Endothelial cell of umbilical vein (primary cell): Measurements from ENCODE around the gene FHIP2A. TPM values are rescaled to one million over a fixed set of nuclear protein-coding genes. Genes with fewer than 3 reads are reported as not detected.
A peak's percentile ranks its signal among the peaks of the same experiment; 100 is the strongest.

Source experiments
- BruUV-seq: library from RNA; stranded (reverse); fragments of 400-500 nt; replicated peaks from 2 replicates; lab custom pipeline; 2021; lab: Mats Ljungman, UMichigan
- CTCF ChIA-PET: fragments of 300-600, 350-600 bp; sonication (Branson Sonifier 250); formaldehyde crosslinking; loops from one replicate; lab custom pipeline; 2021; ENCODE audit warnings: antibody characterized with exemption, inconsistent platforms; lab: Charles Lee
- POLR2A ChIA-PET: fragments of 300-600, 350-600 bp; sonication (Branson Sonifier 250); formaldehyde crosslinking; loops from one replicate; lab custom pipeline; 2021; ENCODE audit warnings: antibody characterized with exemption, inconsistent platforms; lab: Charles Lee
- DNase-seq: peaks from one replicate; pipeline ENCODE4 v3.0.0-alpha.2; 2011; ENCODE audit warnings: low read depth, low spot score
- FAIRE-seq: peaks from 2 replicates; lab custom pipeline; 2011; peaks lifted over from hg19 to GRCh38; lab: Jason Lieb, UNC
- H2AFZ ChIP-seq: 2 replicates; pipeline ENCODE4 v1.6.0; 2012; ENCODE audit warnings: low read depth, low read length, control low read depth, inconsistent platforms
- H3K27ac ChIP-seq: 2 replicates; pipeline ENCODE4 v1.5.1; 2011; ENCODE audit warnings: low read depth, mild to moderate bottlenecking, control low read depth, low read length, moderate library complexity; ENCODE audit not compliant: insufficient read depth
- H3K27me3 ChIP-seq, 2 experiments: 2 replicates each; pipeline versions ENCODE4 v1.6.0 to v1.6.1; 2011; ENCODE audit warnings: low read length in 2 of 2, mixed read lengths in 1 of 2; ENCODE audit not compliant: control insufficient read depth in 2 of 2, insufficient read depth in 2 of 2
- H3K36me3 ChIP-seq, 2 experiments: 2 replicates in 1 of 2; 3 replicates in 1 of 2; pipeline ENCODE4 v1.5.1; 2011; ENCODE audit warnings: low read length in 2 of 2, mild to moderate bottlenecking in 1 of 2, moderate library complexity in 1 of 2; ENCODE audit not compliant: control insufficient read depth in 2 of 2, insufficient read depth in 2 of 2; ENCODE audit errors: extremely low read depth in 1 of 2
- H3K4me1 ChIP-seq: 3 replicates; pipeline ENCODE4 v1.5.1; 2011; ENCODE audit warnings: mild to moderate bottlenecking, low read length; ENCODE audit not compliant: control insufficient read depth, insufficient read depth; ENCODE audit errors: extremely low read depth
- H3K4me2 ChIP-seq: 2 replicates; pipeline ENCODE4 v1.6.1; 2011; ENCODE audit warnings: low read length, control low read depth, mixed read lengths; ENCODE audit not compliant: insufficient read depth
- H3K4me3 ChIP-seq, 3 experiments: fragments of 200-600 bp in 1 of 3; sonication (generic), shearing (Covaris generic) in 1 of 3; replicated peaks in 1 of 3; 2 replicates each; pipeline ENCODE4 v1.5.1; 2011 to 2016; ENCODE audit warnings: control low read depth in 3 of 3, low read length in 3 of 3, mild to moderate bottlenecking in 2 of 3, inconsistent platforms in 1 of 3, low read depth in 1 of 3, moderate library complexity in 1 of 3; ENCODE audit not compliant: insufficient read depth in 1 of 3
- H3K79me2 ChIP-seq: 2 replicates; pipeline ENCODE4 v1.6.0; 2012; ENCODE audit warnings: low read length, inconsistent platforms; ENCODE audit not compliant: control insufficient read depth, insufficient read depth
- H3K9ac ChIP-seq: replicated peaks from 2 replicates; pipeline ENCODE3; 2011; ENCODE audit warnings: low read length, control low read depth; ENCODE audit not compliant: insufficient read depth; ENCODE audit errors: extremely low read depth
- H3K9me1 ChIP-seq: replicated peaks from 3 replicates; pipeline ENCODE4 v1.6.0; 2011; ENCODE audit warnings: mild to moderate bottlenecking, low read length; ENCODE audit not compliant: control insufficient read depth, insufficient read depth; ENCODE audit errors: extremely low read depth
- H3K9me3 ChIP-seq: replicated peaks from 2 replicates; pipeline ENCODE4 v1.5.1; 2012; ENCODE audit warnings: low read length, inconsistent platforms; ENCODE audit not compliant: control insufficient read depth, insufficient read depth
- H4K20me1 ChIP-seq: replicated peaks from 2 replicates; pipeline ENCODE3; 2011; ENCODE audit warnings: mild to moderate bottlenecking, low read length; ENCODE audit not compliant: control insufficient read depth, insufficient read depth; ENCODE audit errors: extremely low read depth
- CTCF ChIP-seq, 2 donors: IDR thresholded peaks; 1 replicate in 1 of 2; 2 replicates in 1 of 2; pipeline ENCODE4 v1.5.1; 2011; ENCODE audit warnings: low read length in 2 of 2, mild to moderate bottlenecking in 2 of 2, moderate library complexity in 2 of 2, control low read depth in 1 of 2, inconsistent platforms in 1 of 2, low read depth in 1 of 2; ENCODE audit not compliant: insufficient read depth in 1 of 2; ENCODE audit errors: extremely low read depth in 1 of 2
- EZH2 ChIP-seq: IDR thresholded peaks from 2 replicates; pipeline ENCODE4 v1.6.1; 2012; ENCODE audit warnings: borderline replicate concordance, low read depth, mild to moderate bottlenecking, moderate library complexity, low read length, inconsistent platforms; ENCODE audit not compliant: severe bottlenecking
- FOS ChIP-seq: IDR thresholded peaks from 2 replicates; pipeline ENCODE4 v1.6.1; 2011; ENCODE audit warnings: mild to moderate bottlenecking, low read length, moderate library complexity, borderline replicate concordance; ENCODE audit not compliant: insufficient read depth
- POLR2A ChIP-seq: IDR thresholded peaks from 2 replicates; pipeline ENCODE4 v1.6.1; 2012; ENCODE audit warnings: low read depth, mild to moderate bottlenecking, control low read depth, low read length
- POLR2AphosphoS5 ChIP-seq: IDR thresholded peaks from 2 replicates; pipeline ENCODE4 v1.6.1; 2012; ENCODE audit warnings: low read depth, mild to moderate bottlenecking, control low read depth, low read length, moderate library complexity; ENCODE audit not compliant: insufficient read depth
- dilution Hi-C: fragments of 300-500 bp; cut with MboI; formaldehyde crosslinking; loops from one replicate; pipeline ENCODE4 v1.15.0; 2019; ENCODE audit warnings: low sequenced_read_pairs; ENCODE audit not compliant: extremely low pct_ligation_motif_present
- intact Hi-C: fragments of 100-400 bp; cut with micrococcal nuclease; formaldehyde crosslinking; loops from one replicate; pipeline ENCODE4 v1.10.0; 2022
- polyA plus RNA-seq, 4 experiments: library from polyadenylated mRNA; depleted of rRNA in 3 of 4; stranded (reverse) in 3 of 4; unstranded in 1 of 4; fragments of >200 nt; gene quantifications; 2 replicates each; pipeline versions ENCODE4 v1.2.1 to v1.2.3, GENCODE V29; 2011 to 2012; ENCODE audit warnings: missing spikeins in 1 of 4
- total RNA-seq: library from RNA; stranded (reverse); gene quantifications from 2 replicates; pipeline ENCODE4 v1.2.3, GENCODE V29; 2021

Gene FHIP2A
- total and polyA plus RNA-seq, 2 donors (not counting 3 experiments of a cell fraction or from before 2014, with no cell fraction given) = 13.3 to 39.6 TPM

DNA sequence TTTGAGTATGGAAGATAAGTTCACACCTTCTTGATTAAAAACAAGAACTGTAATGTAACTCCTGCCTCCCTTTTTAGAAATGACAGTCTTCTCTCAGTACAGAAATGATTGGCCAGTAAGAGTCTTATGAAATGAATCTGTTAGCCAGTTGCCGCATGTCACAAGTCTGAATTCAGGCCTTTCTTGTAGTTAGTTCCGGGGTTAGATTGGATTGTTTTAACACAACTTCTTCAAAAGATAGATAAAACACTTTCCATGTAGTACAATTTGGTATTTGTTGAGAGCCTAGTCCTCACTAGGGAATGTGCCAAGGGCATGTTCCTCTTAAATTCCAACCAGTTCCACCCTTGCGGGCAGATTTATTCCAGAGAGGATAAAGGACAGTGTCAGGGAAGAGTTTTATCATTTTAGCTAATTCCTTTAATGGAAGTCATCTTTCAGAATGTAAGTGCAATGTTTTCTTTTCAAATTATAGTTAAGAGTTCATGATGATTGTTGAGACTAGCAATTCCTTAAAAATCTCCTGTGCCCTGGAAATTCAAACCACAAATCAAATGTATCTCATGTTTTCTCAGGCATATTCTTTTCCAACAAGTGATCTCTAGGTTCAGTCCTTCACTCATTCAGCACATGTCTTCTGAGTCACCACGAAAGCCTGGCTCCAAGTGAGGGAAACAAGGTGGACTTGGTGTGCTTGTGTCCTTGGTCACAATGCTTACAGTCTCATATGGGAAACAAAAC, 4.1 kb downstream of the FHIP2A start:
- Histone ChIP-seq H3K4me1 (peaks cover 36% of the 10 kb centered on the region), H3K9me1 (no peaks in the 10 kb centered on the region), H3K4me3 (no peak overlapping the region), H3K9ac (peak overlapping the region; percentile 22), H4K20me1 (peaks cover 14% of the 10 kb centered on the region), H2AFZ (no peak overlapping the region), H3K36me3 (no peaks in the 10 kb centered on the region), H3K27ac (peak overlapping the region; percentile 26), H3K4me2 (peak overlapping the region; percentile 98), H3K9me3 (no peaks in the 10 kb centered on the region), H3K27me3 (no peaks in the 10 kb centered on the region), H3K79me2 (peaks cover 83% of the 10 kb centered on the region)
- POLR2A ChIA-PET = no interaction called here
- intact Hi-C loops = no loop called here
- CTCF ChIA-PET = no interaction called here
- DNase-seq (peak; percentile 64), FAIRE-seq (no peak)
- no TSS peak for BruUV-seq
- dilution Hi-C loops = no loop called here
- TF ChIP-seq FOS = peak; percentile 50
- TF ChIP-seq POLR2AphosphoS5 = no peak

- no peak overlapping the region for H3K4me2 ChIP-seq
- CTCF ChIA-PET = interaction anchor here (1.3 to 2.0 kb wide), 3 partner anchors 8 to 13 kb away, joined by 3 to 9 read pairs (median 6); partner anchors contain the start of gene FHIP2A
- no peak overlapping the region for H2AFZ ChIP-seq
- intact Hi-C loops (no loop called here), dilution Hi-C loops (no loop called here)
- BruUV-seq = no TSS peak
- no peaks in the 10 kb centered on the region for H3K27me3 ChIP-seq
- H3K36me3 ChIP-seq = peaks cover 4 to 7% of the 10 kb centered on the region in 2 experiments
- DNase-seq (no peak), FAIRE-seq (no peak)
- TF ChIP-seq CTCF (IDR thresholded peaks at IDR 0.05; ENCODE audit: extremely low read depth in 1 of 2, insufficient read depth in 1 of 2, low read depth in 1 of 2, low read length in 2 of 2) (no peak), POLR2A (no peak), EZH2 (no peak), FOS (no peak)
- H3K79me2 ChIP-seq = peaks cover 64% of the 10 kb centered on the region
- peaks cover 22% of the 10 kb centered on the region for H3K4me1 ChIP-seq
- POLR2A ChIA-PET = no interaction called here
- no peak overlapping the region for H3K4me3 ChIP-seq
- H4K20me1 ChIP-seq = peaks cover 13% of the 10 kb centered on the region
- no peaks in the 10 kb centered on the region for H3K9me3 ChIP-seq
- no peak overlapping the region for H3K9ac ChIP-seq
- H3K9me1 ChIP-seq = no peaks in the 10 kb centered on the region
- no peak overlapping the region for H3K27ac ChIP-seq
These were observed 7.8 kb downstream of the FHIP2A start for GRCh38 chr10:114829160-114829909.
